Measurements from ENCODE around the gene TAOK1. TPM values are rescaled to one million over a fixed set of nuclear protein-coding genes. Genes with fewer than 3 reads are reported as not detected.
A peak's percentile ranks its signal among the peaks of the same experiment; 100 is the strongest.
"Not testable (repeated sequence)": the region's sequence is repeated elsewhere in the genome, so short reads cannot be mapped to it uniquely, and the experiment has no call there.

Gene TAOK1
- total and polyA plus RNA-seq, 2 experiments from 2014 or later = 5.2 to 46.1 TPM

DNA sequence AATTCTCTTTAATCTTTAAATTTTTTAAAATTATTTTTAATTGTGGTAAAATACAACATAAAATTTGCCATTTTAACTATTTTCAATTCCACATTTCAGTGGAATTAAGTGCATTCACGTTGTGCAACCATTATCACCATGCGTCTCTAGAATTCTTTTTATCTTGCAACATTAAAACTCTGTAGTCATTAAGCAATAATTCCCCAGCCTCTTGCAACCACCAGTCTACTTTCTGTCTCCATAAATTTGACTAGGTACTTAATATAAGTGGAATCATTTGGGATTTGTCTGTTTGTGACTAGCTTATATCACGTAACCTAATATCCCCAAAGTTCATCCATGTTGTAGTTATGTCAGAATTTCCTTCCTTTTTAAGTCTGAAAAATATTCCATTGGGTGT, 79.1 kb downstream of the TAOK1 start:
- TF ChIP-seq EZH2 (IDR thresholded peaks at IDR 0.05; ENCODE audit: borderline replicate concordance) (no peak), EZH2phosphoT487 (IDR thresholded peaks at IDR 0.05; ENCODE audit: low read depth, severe bottlenecking, unreplicated experiment) (no peak)
- TF ChIP-seq, protein P1, sequence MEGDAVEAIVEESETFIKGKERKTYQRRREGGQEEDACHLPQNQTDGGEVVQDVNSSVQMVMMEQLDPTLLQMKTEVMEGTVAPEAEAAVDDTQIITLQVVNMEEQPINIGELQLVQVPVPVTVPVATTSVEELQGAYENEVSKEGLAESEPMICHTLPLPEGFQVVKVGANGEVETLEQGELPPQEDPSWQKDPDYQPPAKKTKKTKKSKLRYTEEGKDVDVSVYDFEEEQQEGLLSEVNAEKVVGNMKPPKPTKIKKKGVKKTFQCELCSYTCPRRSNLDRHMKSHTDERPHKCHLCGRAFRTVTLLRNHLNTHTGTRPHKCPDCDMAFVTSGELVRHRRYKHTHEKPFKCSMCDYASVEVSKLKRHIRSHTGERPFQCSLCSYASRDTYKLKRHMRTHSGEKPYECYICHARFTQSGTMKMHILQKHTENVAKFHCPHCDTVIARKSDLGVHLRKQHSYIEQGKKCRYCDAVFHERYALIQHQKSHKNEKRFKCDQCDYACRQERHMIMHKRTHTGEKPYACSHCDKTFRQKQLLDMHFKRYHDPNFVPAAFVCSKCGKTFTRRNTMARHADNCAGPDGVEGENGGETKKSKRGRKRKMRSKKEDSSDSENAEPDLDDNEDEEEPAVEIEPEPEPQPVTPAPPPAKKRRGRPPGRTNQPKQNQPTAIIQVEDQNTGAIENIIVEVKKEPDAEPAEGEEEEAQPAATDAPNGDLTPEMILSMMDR (IDR thresholded peaks at IDR 0.05; ENCODE audit: poor library complexity) = no peak
- DNase-seq (ENCODE audit: low spot score) = peak; percentile 11
- Histone ChIP-seq H4K20me1 (ENCODE audit: insufficient read depth, poor library complexity, severe bottlenecking) (no peaks in the 10 kb centered on the region), H3K79me2 (peaks cover 30% of the 10 kb centered on the region), H2AFZ (no peak overlapping the region), H3K4me3 (no peak overlapping the region), H3K9me3 (ENCODE audit: low read depth) (no peaks in the 10 kb centered on the region), H3K9me2 (replicated peaks; ENCODE audit: insufficient read depth) (no peaks in the 10 kb centered on the region), H3K4me1 (ENCODE audit: insufficient read depth) (no peaks in the 10 kb centered on the region), H3K36me3 (replicated peaks; ENCODE audit: insufficient read depth, low read depth) (no peaks in the 10 kb centered on the region), H3K4me2 (no peak overlapping the region), H3K27ac (no peak overlapping the region), H3K27me3 (no peaks in the 10 kb centered on the region)
- 82% methylated on average over 3 of the region's 3 CpGs for WGBS (ENCODE audit: low lambda C conversion rate, missing lambda C conversion rate)

DNA sequence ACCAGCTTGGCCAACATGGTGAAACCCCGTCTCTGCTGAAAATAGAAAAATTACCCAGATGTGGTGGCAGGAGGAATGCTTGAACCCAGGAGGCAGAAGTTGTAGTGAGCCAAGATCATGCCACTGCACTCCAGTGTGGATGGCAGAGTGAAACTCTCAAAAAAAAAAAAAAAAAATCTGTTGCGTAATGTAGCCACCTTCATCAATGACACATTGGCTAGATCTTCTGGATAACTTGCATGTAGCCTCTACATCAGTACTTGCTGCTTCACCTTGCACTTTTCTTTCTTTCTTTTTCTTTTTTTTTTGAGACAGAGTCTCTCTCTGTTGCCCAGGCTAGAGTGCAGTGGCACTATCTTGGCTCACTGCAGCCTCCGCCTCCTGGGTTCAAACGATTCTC, 83.3 kb downstream of the TAOK1 start:
- DNase-seq (ENCODE audit: low spot score); H3K4me2 ChIP-seq; H3K27me3 ChIP-seq; H2AFZ ChIP-seq; H4K20me1 ChIP-seq (ENCODE audit: insufficient read depth, poor library complexity, severe bottlenecking); H3K4me3 ChIP-seq; H3K4me1 ChIP-seq (ENCODE audit: insufficient read depth); H3K9me2 ChIP-seq (replicated peaks; ENCODE audit: insufficient read depth); H3K27ac ChIP-seq; H3K9me3 ChIP-seq (ENCODE audit: low read depth); H3K36me3 ChIP-seq (replicated peaks; ENCODE audit: insufficient read depth, low read depth): not testable (repeated sequence)
- H3K79me2 ChIP-seq = peaks cover 31% of the 10 kb centered on the region
- 97% methylated on average over 4 of the region's 4 CpGs for WGBS (ENCODE audit: low lambda C conversion rate, missing lambda C conversion rate)

DNA sequence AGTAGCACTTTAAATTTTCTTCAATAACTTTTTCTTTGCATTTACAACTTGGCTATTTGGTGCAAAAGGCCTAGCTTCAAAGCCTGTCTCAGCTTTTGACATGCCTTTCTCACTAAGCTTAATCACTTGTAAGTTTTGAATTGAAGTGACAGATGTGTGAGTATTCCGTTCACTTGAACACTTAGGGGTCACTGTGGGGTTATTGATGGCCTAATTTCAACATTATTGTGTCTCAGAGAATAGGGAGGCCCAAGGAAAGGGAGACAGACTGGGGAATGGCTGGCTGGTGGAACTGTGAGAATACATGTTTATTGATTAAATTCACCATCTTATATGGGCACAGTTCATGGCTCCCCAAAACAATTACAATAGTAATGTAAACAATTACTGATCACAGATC, 84.1 kb downstream of the TAOK1 start:
- no peaks in the 10 kb centered on the region for H3K9me3 ChIP-seq (ENCODE audit: low read depth)
- no peaks in the 10 kb centered on the region for H4K20me1 ChIP-seq (ENCODE audit: insufficient read depth, poor library complexity, severe bottlenecking)
- H3K36me3 ChIP-seq (replicated peaks; ENCODE audit: insufficient read depth, low read depth) = no peaks in the 10 kb centered on the region
- DNase-seq (ENCODE audit: low spot score) = no peak
- no peaks in the 10 kb centered on the region for H3K9me2 ChIP-seq (replicated peaks; ENCODE audit: insufficient read depth)
- H3K4me1 ChIP-seq (ENCODE audit: insufficient read depth) = no peaks in the 10 kb centered on the region
- no peak overlapping the region for H3K27ac ChIP-seq
- H3K4me2 ChIP-seq = no peak overlapping the region
- H3K4me3 ChIP-seq = no peak overlapping the region
- peaks cover 27% of the 10 kb centered on the region for H3K79me2 ChIP-seq
- no peak for TF ChIP-seq EZH2phosphoT487 (IDR thresholded peaks at IDR 0.05; ENCODE audit: low read depth, severe bottlenecking, unreplicated experiment)
- TF ChIP-seq, protein P1 (IDR thresholded peaks at IDR 0.05; ENCODE audit: poor library complexity) = no peak
- no peak for TF ChIP-seq EZH2 (IDR thresholded peaks at IDR 0.05; ENCODE audit: borderline replicate concordance)
- no peaks in the 10 kb centered on the region for H3K27me3 ChIP-seq
- no peak overlapping the region for H2AFZ ChIP-seq
- 97% methylated on average over 1 of the region's 1 CpG for WGBS (ENCODE audit: low lambda C conversion rate, missing lambda C conversion rate)

GRCh38 chr17:29475891-29476290, 85.7 kb downstream of the TAOK1 start:
- TF ChIP-seq EZH2 (IDR thresholded peaks at IDR 0.05; ENCODE audit: borderline replicate concordance) = no peak
- no peak for TF ChIP-seq EZH2phosphoT487 (IDR thresholded peaks at IDR 0.05; ENCODE audit: low read depth, severe bottlenecking, unreplicated experiment)
- TF ChIP-seq, protein P1 (IDR thresholded peaks at IDR 0.05; ENCODE audit: poor library complexity) = no peak
- H2AFZ ChIP-seq = no peak overlapping the region
- H3K9me2 ChIP-seq (replicated peaks; ENCODE audit: insufficient read depth) = no peaks in the 10 kb centered on the region
- no peaks in the 10 kb centered on the region for H3K27me3 ChIP-seq
- H4K20me1 ChIP-seq (ENCODE audit: insufficient read depth, poor library complexity, severe bottlenecking) = no peaks in the 10 kb centered on the region
- no peak overlapping the region for H3K4me2 ChIP-seq
- no peak overlapping the region for H3K27ac ChIP-seq
- no peak overlapping the region for H3K4me3 ChIP-seq
- peaks cover 23% of the 10 kb centered on the region for H3K79me2 ChIP-seq
- no peaks in the 10 kb centered on the region for H3K36me3 ChIP-seq (replicated peaks; ENCODE audit: insufficient read depth, low read depth)
- 96% methylated on average over 2 of the region's 2 CpGs for WGBS (ENCODE audit: low lambda C conversion rate, missing lambda C conversion rate)
- H3K4me1 ChIP-seq (ENCODE audit: insufficient read depth) = no peaks in the 10 kb centered on the region
- H3K9me3 ChIP-seq (ENCODE audit: low read depth) = no peaks in the 10 kb centered on the region
- DNase-seq (ENCODE audit: low spot score) = no peak

DNA sequence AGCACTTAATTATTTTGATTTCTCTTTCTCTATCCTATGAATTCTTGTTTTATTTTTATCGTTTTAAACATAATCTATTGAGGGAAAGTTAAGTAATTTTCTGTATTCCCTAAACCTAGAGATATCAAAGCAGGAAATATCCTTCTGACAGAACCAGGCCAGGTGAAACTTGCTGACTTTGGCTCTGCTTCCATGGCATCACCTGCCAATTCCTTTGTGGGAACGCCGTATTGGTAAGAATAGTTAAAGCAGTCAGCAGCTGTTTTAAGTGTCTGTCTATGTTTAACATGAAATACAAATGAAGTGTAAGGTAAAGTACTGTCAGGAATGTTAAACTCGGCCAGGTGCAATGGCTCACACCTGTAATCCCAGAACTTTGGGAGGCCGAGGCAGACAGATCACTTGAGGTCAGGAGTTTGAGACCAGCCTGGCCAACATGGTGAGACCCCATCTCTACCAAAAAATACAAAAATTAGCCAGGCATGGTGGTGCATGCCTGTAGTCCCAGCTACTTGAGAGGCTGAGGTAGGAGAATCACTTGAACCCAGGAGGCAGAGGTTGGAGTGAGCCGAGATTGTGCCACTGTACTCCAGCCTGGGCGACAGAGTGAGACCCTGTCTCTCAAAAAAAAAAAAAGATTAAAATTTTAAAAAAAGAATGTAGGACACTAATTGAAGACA, 90.2 kb downstream of the TAOK1 start:
- not testable (repeated sequence) for H3K9me2 ChIP-seq (replicated peaks; ENCODE audit: insufficient read depth); H4K20me1 ChIP-seq (ENCODE audit: insufficient read depth, poor library complexity, severe bottlenecking); H3K4me1 ChIP-seq (ENCODE audit: insufficient read depth); H3K4me2 ChIP-seq; H3K79me2 ChIP-seq; H2AFZ ChIP-seq; H3K27ac ChIP-seq; H3K27me3 ChIP-seq; H3K4me3 ChIP-seq; DNase-seq (ENCODE audit: low spot score); H3K36me3 ChIP-seq (replicated peaks; ENCODE audit: insufficient read depth, low read depth); H3K9me3 ChIP-seq (ENCODE audit: low read depth)
- 96% methylated on average over 7 of the region's 7 CpGs for WGBS (ENCODE audit: low lambda C conversion rate, missing lambda C conversion rate)

Data from hepatocyte (in vitro differentiated cells).